ENCODE data around the gene PTPN23. TPM values are rescaled to one million over a fixed set of nuclear protein-coding genes. Genes with fewer than 3 reads are reported as not detected.
A peak's percentile ranks its signal among the peaks of the same experiment; 100 is the strongest.

The PTPN23 gene
- total and polyA plus RNA-seq, 4 donors: 20.4 to 52.3 (median 24.2) TPM

- WGBS, 2 donors: 69 to 81% methylated on average over 9 of the region's 9 CpGs
- no peaks in the 10 kb centered on the region for H3K27me3 ChIP-seq (ENCODE audit: control insufficient read depth in 3 of 3, insufficient read depth in 3 of 3, low read length in 2 of 3)
- no peak overlapping the region for H3K4me3 ChIP-seq
- no peak for TF ChIP-seq CTCF (IDR thresholded peaks at IDR 0.05; ENCODE audit: control extremely low read depth, extremely low read depth)
- H3K9me3 ChIP-seq (ENCODE audit: control insufficient read depth in 4 of 4, insufficient read depth in 3 of 4, low read length in 3 of 4): no peaks in the 10 kb centered on the region
- ATAC-seq (ENCODE audit: insufficient read depth, low FRiP score): peak; percentile 38
- peaks cover 0 to 12% (median 5%) of the 10 kb centered on the region in 5 donors for H3K4me1 ChIP-seq (ENCODE audit: control insufficient read depth in 5 of 5, insufficient read depth in 5 of 5, low read length in 5 of 5)
- H3K9ac ChIP-seq (ENCODE audit: insufficient read depth in 1 of 2, low read length in 2 of 2): no peak overlapping the region
- peak; percentile 21 to 51 (median 39) for DNase-seq
- peaks cover 2 to 52% (median 14%) of the 10 kb centered on the region in 4 donors for H3K36me3 ChIP-seq (ENCODE audit: control insufficient read depth in 4 of 4, insufficient read depth in 4 of 4, low read length in 4 of 4)
- H3K27ac ChIP-seq (ENCODE audit: low read depth in 1 of 2, low read length in 1 of 2): peak overlapping the region in 1 of 2 donors; percentile 2
These were observed 24.4 kb downstream of the PTPN23 start for GRCh38 chr3:47404955-47405790.

- WGBS, 2 donors: 75 to 84% methylated on average over 30 of the region's 31 CpGs
- Histone ChIP-seq H3K36me3 (ENCODE audit: control insufficient read depth in 4 of 4, insufficient read depth in 4 of 4, low read length in 4 of 4) (peaks cover 2 to 60% (median 14%) of the 10 kb centered on the region in 4 donors), H3K9ac (ENCODE audit: insufficient read depth in 1 of 2, low read length in 2 of 2) (no peak overlapping the region), H3K4me3 (no peak overlapping the region), H3K27me3 (ENCODE audit: control insufficient read depth in 3 of 3, insufficient read depth in 3 of 3, low read length in 2 of 3) (no peaks in the 10 kb centered on the region), H3K27ac (ENCODE audit: low read depth in 1 of 2, low read length in 1 of 2) (no peak overlapping the region), H3K9me3 (ENCODE audit: control insufficient read depth in 4 of 4, insufficient read depth in 3 of 4, low read length in 3 of 4) (no peaks in the 10 kb centered on the region), H3K4me1 (ENCODE audit: control insufficient read depth in 5 of 5, insufficient read depth in 5 of 5, low read length in 5 of 5) (peaks cover 0 to 12% (median 5%) of the 10 kb centered on the region in 5 donors)
- ATAC-seq (ENCODE audit: insufficient read depth, low FRiP score) (no peak), DNase-seq (no peak)
- no peak for TF ChIP-seq CTCF (IDR thresholded peaks at IDR 0.05; ENCODE audit: control extremely low read depth, extremely low read depth)
These were observed 25.3 kb downstream of the PTPN23 start for GRCh38 chr3:47405820-47406761.

- DNase-seq: no peak
These were observed 25.9 kb downstream of the PTPN23 start for GRCh38 chr3:47406762-47407149.

More at GRCh38 chr3:47406762-47407149, 25.9 kb downstream of the PTPN23 start:
- Histone ChIP-seq H3K4me1 (ENCODE audit: control insufficient read depth in 5 of 5, insufficient read depth in 5 of 5, low read length in 5 of 5) (peaks cover 0 to 12% (median 5%) of the 10 kb centered on the region in 5 donors), H3K36me3 (ENCODE audit: control insufficient read depth in 4 of 4, insufficient read depth in 4 of 4, low read length in 4 of 4) (peaks cover 2 to 65% (median 15%) of the 10 kb centered on the region in 4 donors), H3K9ac (ENCODE audit: insufficient read depth in 1 of 2, low read length in 2 of 2) (no peak overlapping the region), H3K27ac (ENCODE audit: low read depth in 1 of 2, low read length in 1 of 2) (no peak overlapping the region), H3K9me3 (ENCODE audit: control insufficient read depth in 4 of 4, insufficient read depth in 3 of 4, low read length in 3 of 4) (no peaks in the 10 kb centered on the region), H3K27me3 (ENCODE audit: control insufficient read depth in 3 of 3, insufficient read depth in 3 of 3, low read length in 2 of 3) (no peaks in the 10 kb centered on the region), H3K4me3 (no peak overlapping the region)
- WGBS, 2 donors: 84 to 85% methylated on average over 9 of the region's 9 CpGs
- no peak for ATAC-seq (ENCODE audit: insufficient read depth, low FRiP score)
- no peak for TF ChIP-seq CTCF (IDR thresholded peaks at IDR 0.05; ENCODE audit: control extremely low read depth, extremely low read depth)
